SK-N-SH (cell line): Measurements from ENCODE around the gene MTARC1. TPM values are rescaled to one million over a fixed set of nuclear protein-coding genes. Genes with fewer than 3 reads are reported as not detected.

Experiments used
- CTCF ChIA-PET: fragments of 300-600, 350-600 bp; formaldehyde crosslinking; extraction: SDS; loops from one replicate; lab custom pipeline; 2021; lab: Yijun Ruan, JAX
- POLR2A ChIA-PET: fragments of 350-600 bp; sonication (Branson Sonifier 250); formaldehyde crosslinking; extraction: SDS; loops from one replicate; lab custom pipeline; 2020; ENCODE audit warnings: antibody characterized with exemption, inconsistent platforms; lab: Yijun Ruan, JAX
- DNase-seq: peaks from one replicate; pipeline ENCODE4 v3.0.0; 2012
- H2AFZ ChIP-seq: fragments of 200-600 bp; sonication (generic); 2 replicates; pipeline ENCODE4 v1.8.1; 2016; ENCODE audit warnings: antibody characterized with exemption, mild to moderate bottlenecking, low read depth
- H3F3A ChIP-seq: fragments of 200-600 bp; sonication (generic); replicated peaks from 2 replicates; pipeline ENCODE3; 2016; ENCODE audit warnings: antibody characterized with exemption, mild to moderate bottlenecking; ENCODE audit not compliant: insufficient read depth
- H3K27ac ChIP-seq, 2 experiments: fragments of 200-500 bp in 1 of 2; fragments of 200-600 bp in 1 of 2; sonication (Bioruptor generic) in 1 of 2; sonication (generic), shearing (Covaris generic) in 1 of 2; 2 replicates each; pipeline versions ENCODE4 v1.5.1 to v1.6.1; 2014 to 2016; ENCODE audit warnings: low read depth in 2 of 2, inconsistent platforms in 1 of 2, low read length in 1 of 2, mild to moderate bottlenecking in 1 of 2, mixed read lengths in 1 of 2
- H3K27me3 ChIP-seq: fragments of 200-600 bp; sonication (generic), shearing (Covaris generic); 2 replicates; pipeline ENCODE4 v1.6.1; 2016; ENCODE audit warnings: mixed run types; ENCODE audit not compliant: insufficient read depth
- H3K36me3 ChIP-seq, 2 experiments: fragments of 200-500 bp in 1 of 2; fragments of 200-600 bp in 1 of 2; sonication (Bioruptor generic) in 1 of 2; sonication (generic) in 1 of 2; replicated peaks in 1 of 2; 2 replicates each; pipeline versions ENCODE3 to v1.5.1; 2014 to 2016; ENCODE audit warnings: low read length in 1 of 2, mild to moderate bottlenecking in 1 of 2; ENCODE audit not compliant: insufficient read depth in 2 of 2, control insufficient read depth in 1 of 2
- H3K4me1 ChIP-seq, 2 experiments: fragments of 200-500 bp in 1 of 2; fragments of 200-600 bp in 1 of 2; sonication (Bioruptor generic) in 1 of 2; sonication (generic), shearing (Covaris generic) in 1 of 2; 2 replicates each; pipeline versions ENCODE4 v1.5.1 to v1.6.1; 2014 to 2016; ENCODE audit warnings: low read depth in 1 of 2, low read length in 1 of 2, mixed run types in 1 of 2; ENCODE audit not compliant: insufficient read depth in 2 of 2, control insufficient read depth in 1 of 2
- H3K4me2 ChIP-seq: fragments of 200-600 bp; sonication (generic), shearing (Covaris generic); 2 replicates; pipeline ENCODE4 v1.6.1; 2017; ENCODE audit warnings: mixed run types
- H3K4me3 ChIP-seq, 2 experiments: fragments of 200-500 bp in 1 of 2; fragments of 200-600 bp in 1 of 2; sonication (Bioruptor generic) in 1 of 2; sonication (generic), shearing (Covaris generic) in 1 of 2; 2 replicates each; pipeline versions ENCODE4 v1.5.1 to v1.8.1; 2014 to 2016; ENCODE audit warnings: low read depth in 2 of 2, inconsistent platforms in 1 of 2, low read length in 1 of 2, mild to moderate bottlenecking in 1 of 2, mixed read lengths in 1 of 2, moderate library complexity in 1 of 2
- H3K79me2 ChIP-seq: fragments of 200-600 bp; sonication (generic); 2 replicates; pipeline ENCODE4 v1.8.1; 2017; ENCODE audit warnings: mild to moderate bottlenecking; ENCODE audit not compliant: insufficient read depth
- H3K9ac ChIP-seq: fragments of 200-600 bp; sonication (generic); 2 replicates; pipeline ENCODE4 v1.6.1; 2017; ENCODE audit warnings: mixed run types
- H3K9me2 ChIP-seq: fragments of 200-600 bp; sonication (generic); 2 replicates; pipeline ENCODE4 v1.6.1; 2017; ENCODE audit warnings: mixed run types
- H3K9me3 ChIP-seq: fragments of 200-600 bp; sonication (generic); 2 replicates; pipeline ENCODE4 v1.6.1; 2017; ENCODE audit warnings: mixed run types, mild to moderate bottlenecking, moderate library complexity
- H4K20me1 ChIP-seq: fragments of 200-600 bp; sonication (generic); 2 replicates; pipeline ENCODE4 v1.6.1; 2017; ENCODE audit warnings: mild to moderate bottlenecking, mixed run types; ENCODE audit not compliant: insufficient read depth
- FOXJ3 ChIP-seq: sonication (generic); formaldehyde crosslinking; IDR thresholded peaks from 2 replicates; pipeline ENCODE4 v1.5.1; 2020; ENCODE audit warnings: mild to moderate bottlenecking, missing genetic modification reagents
- FOXM1 ChIP-seq: IDR thresholded peaks from 2 replicates; pipeline ENCODE4 v1.4.0; 2012; ENCODE audit warnings: low read depth, mild to moderate bottlenecking
- GABPA ChIP-seq: IDR thresholded peaks from 2 replicates; pipeline ENCODE4 v1.4.0; 2012; ENCODE audit warnings: low read depth, mild to moderate bottlenecking
- GATA2 ChIP-seq: sonication (generic); formaldehyde crosslinking; IDR thresholded peaks from 2 replicates; pipeline ENCODE4 v1.5.0; 2020; ENCODE audit warnings: mild to moderate bottlenecking, missing genetic modification reagents
- RAD21 ChIP-seq: IDR thresholded peaks from 2 replicates; pipeline ENCODE4 v1.6.1; 2012; ENCODE audit warnings: mild to moderate bottlenecking, low read length
- RFX5 ChIP-seq: IDR thresholded peaks from 2 replicates; pipeline ENCODE4 v1.6.1; 2012; ENCODE audit warnings: mild to moderate bottlenecking, improper control_type of control experiment, low read length
- SMC3 ChIP-seq: IDR thresholded peaks from 2 replicates; pipeline ENCODE4 v1.6.1; 2012; ENCODE audit warnings: low read depth, low read length, improper control_type of control experiment
- TAF1 ChIP-seq: IDR thresholded peaks from 2 replicates; pipeline ENCODE4 v1.6.1; 2012; ENCODE audit warnings: low read depth, mild to moderate bottlenecking, low read length, moderate library complexity, borderline replicate concordance
- WGBS: methylation state at CpG from one replicate; pipeline ENCODE4 v1.1.6; 2017; ENCODE audit warnings: low lambda C conversion rate; 5-methylcytosine and 5-hydroxymethylcytosine counted together
- polyA plus RNA-seq, 3 experiments: library from polyadenylated mRNA; depleted of rRNA; stranded (reverse); fragments of >200 nt; gene quantifications; 2 replicates each; pipeline ENCODE4 v1.2.3, GENCODE V29; 2012
- TF ChIP-seq, protein P1 (sequence below): fragments of 200-600 bp; sonication (generic); IDR thresholded peaks from 2 replicates; pipeline ENCODE4 v1.6.1; 2017; ENCODE audit warnings: antibody characterized with exemption, mild to moderate bottlenecking, moderate library complexity
- TF ChIP-seq, protein P2 (sequence below): IDR thresholded peaks from 2 replicates; pipeline ENCODE4 v1.6.1; 2012; ENCODE audit warnings: mild to moderate bottlenecking, low read depth, low read length, moderate library complexity

MTARC1 gene
- polyA plus RNA-seq, 1 of the 3 experiments (the other 2 are of a cell fraction), result 6.1 TPM

DNA sequence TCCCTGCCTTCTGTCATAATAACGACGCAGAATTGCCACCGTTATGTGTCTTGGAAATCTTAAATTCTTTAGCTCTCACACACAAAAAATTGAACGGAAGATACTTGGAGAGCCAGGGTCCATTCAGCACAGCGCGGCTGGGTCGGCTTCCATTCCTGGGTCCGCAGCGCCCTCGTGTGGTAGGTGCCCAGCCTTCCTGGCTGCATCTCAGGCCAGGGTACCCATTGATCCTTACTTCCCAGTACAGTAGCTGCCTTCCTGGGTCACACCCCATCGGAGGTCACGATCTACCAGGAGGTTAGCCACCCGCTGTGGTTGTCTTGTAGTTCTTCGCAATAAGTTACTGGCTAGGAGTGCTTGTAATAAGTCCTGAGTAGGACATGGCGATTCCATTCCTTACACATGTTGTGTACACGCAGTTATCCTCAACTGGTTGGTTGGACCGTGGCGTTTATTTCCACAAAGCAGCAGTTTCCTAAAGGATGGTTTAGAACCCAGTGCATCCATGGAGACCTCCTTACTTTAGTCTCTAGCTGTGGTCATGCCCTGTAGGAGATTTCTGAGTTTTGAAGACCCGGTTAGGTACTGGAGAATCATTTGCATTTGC lies 9.9 kb upstream of the MTARC1 start:
- H4K20me1 ChIP-seq, result no peaks in the 10 kb centered on the region
- H3K79me2 ChIP-seq, result no peaks in the 10 kb centered on the region
- peak; percentile 84 for DNase-seq
- ChIA-PET POLR2A (interaction anchor here (1.0 kb wide), 1 partner anchor 10 kb away, joined by 3 read pairs; the partner anchor contains the start of gene MTARC1), CTCF (interaction anchor here (0.5 to 5.3 kb wide), 73 partner anchors 9 to 801 kb away, joined by 3 to 59 read pairs (median 5); partner anchors contain the start of genes C1orf115, MTARC1 and MTARC2)
- TF ChIP-seq FOXM1 (no peak), SMC3 (peak; percentile 92), RAD21 (peak; percentile 96)
- TF ChIP-seq, protein P1, sequence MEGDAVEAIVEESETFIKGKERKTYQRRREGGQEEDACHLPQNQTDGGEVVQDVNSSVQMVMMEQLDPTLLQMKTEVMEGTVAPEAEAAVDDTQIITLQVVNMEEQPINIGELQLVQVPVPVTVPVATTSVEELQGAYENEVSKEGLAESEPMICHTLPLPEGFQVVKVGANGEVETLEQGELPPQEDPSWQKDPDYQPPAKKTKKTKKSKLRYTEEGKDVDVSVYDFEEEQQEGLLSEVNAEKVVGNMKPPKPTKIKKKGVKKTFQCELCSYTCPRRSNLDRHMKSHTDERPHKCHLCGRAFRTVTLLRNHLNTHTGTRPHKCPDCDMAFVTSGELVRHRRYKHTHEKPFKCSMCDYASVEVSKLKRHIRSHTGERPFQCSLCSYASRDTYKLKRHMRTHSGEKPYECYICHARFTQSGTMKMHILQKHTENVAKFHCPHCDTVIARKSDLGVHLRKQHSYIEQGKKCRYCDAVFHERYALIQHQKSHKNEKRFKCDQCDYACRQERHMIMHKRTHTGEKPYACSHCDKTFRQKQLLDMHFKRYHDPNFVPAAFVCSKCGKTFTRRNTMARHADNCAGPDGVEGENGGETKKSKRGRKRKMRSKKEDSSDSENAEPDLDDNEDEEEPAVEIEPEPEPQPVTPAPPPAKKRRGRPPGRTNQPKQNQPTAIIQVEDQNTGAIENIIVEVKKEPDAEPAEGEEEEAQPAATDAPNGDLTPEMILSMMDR, result peak; percentile 97
- H3K9me2 ChIP-seq, result no peaks in the 10 kb centered on the region
- no peak overlapping the region for H3K27ac ChIP-seq
- H3K4me3 ChIP-seq, result peak overlapping the region in 1 of 2 experiments; percentile 41; a peak in 1 of 4 replicates
- H3K4me2 ChIP-seq, result no peak overlapping the region
- no peaks in the 10 kb centered on the region for H3K4me1 ChIP-seq
- H3K9ac ChIP-seq, result no peak overlapping the region
- WGBS, result 50% methylated on average over 11 of the region's 19 CpGs
- H3K9me3 ChIP-seq, result no peaks in the 10 kb centered on the region
- no peaks in the 10 kb centered on the region for H3K27me3 ChIP-seq
- peaks cover 0 to 2% of the 10 kb centered on the region in 2 experiments for H3K36me3 ChIP-seq
- H3F3A ChIP-seq, result no peaks in the 10 kb centered on the region
- no peak overlapping the region for H2AFZ ChIP-seq

DNA sequence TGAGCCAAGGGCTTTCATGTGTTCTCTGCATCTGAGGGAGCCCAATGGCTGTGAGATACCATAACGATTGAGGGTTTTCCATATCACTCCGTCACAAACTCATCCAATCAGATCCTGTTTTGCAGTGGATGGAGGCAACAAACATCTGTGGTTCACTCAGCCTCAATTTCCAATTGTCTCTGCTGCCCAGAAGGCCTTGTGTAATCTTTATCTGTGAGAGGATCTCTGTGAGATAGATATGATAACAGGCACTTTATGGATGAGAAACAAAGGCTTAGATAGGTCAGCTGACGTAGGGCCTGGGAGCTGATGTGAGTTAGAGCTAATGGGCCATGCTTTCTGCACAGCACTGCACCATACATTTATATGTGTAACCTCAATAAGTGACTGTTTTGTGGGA lies 3.3 kb upstream of the MTARC1 start:
- H3K9ac ChIP-seq, result no peak overlapping the region
- CTCF ChIA-PET, result interaction anchor here (0.6 to 2.1 kb wide), 6 partner anchors 15 to 593 kb away, joined by 3 to 6 read pairs (median 4); no protein-coding TSS in a partner anchor

DNA sequence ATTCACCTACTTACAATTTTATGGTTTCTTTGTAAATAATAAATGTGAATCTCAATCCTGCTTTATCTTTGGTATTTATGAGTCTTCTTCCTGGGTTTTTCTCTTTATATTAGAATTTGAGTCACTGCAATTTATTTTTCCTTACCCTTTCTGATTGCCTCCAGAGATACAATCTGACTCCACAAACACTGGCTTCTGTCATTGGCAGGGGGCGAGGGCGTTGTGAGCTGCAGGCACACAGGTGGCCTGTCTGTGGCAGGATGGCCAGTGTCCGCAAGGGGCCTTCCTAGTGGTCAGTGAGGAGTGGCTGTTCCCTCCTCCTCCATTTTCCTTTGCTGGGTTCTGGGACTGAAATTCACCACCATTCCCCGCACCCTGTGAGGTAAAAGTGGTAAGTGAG lies 2.0 kb upstream of the MTARC1 start:
- no peak overlapping the region for H3K4me2 ChIP-seq
- ChIA-PET CTCF (interaction anchor here (1.4 to 7.6 kb wide), 3 partner anchors 9 to 504 kb away, joined by 5 to 63 read pairs (median 53); no protein-coding TSS in a partner anchor), POLR2A (no interaction called here)

More for the DNA sequence above, 3.3 kb upstream of the MTARC1 start:
- Histone ChIP-seq H2AFZ (no peak overlapping the region), H3F3A (no peaks in the 10 kb centered on the region), H3K4me1 (peaks cover 0 to 18% of the 10 kb centered on the region in 2 experiments; a peak in 2 of 4 replicates), H3K4me3 (no peak overlapping the region), H3K9me3 (no peaks in the 10 kb centered on the region), H3K79me2 (no peaks in the 10 kb centered on the region), H3K4me2 (no peak overlapping the region), H3K36me3 (peaks cover 0 to 18% of the 10 kb centered on the region in 2 experiments), H4K20me1 (no peaks in the 10 kb centered on the region), H3K27me3 (no peaks in the 10 kb centered on the region), H3K9me2 (no peaks in the 10 kb centered on the region), H3K27ac (no peak overlapping the region)
- no peak for TF ChIP-seq TAF1
- peak; percentile 30; the same call in 1 of the 2 replicates for TF ChIP-seq GATA2
- POLR2A ChIA-PET, result no interaction called here
- WGBS, result 81% methylated on average over 3 of the region's 3 CpGs
- no peak for DNase-seq

More for the DNA sequence above, 2.0 kb upstream of the MTARC1 start:
- no peaks in the 10 kb centered on the region for H3K9me2 ChIP-seq
- H3F3A ChIP-seq, result no peaks in the 10 kb centered on the region
- peak; percentile 52 for DNase-seq
- peaks cover 0 to 18% of the 10 kb centered on the region in 2 experiments for H3K36me3 ChIP-seq
- no peaks in the 10 kb centered on the region for H4K20me1 ChIP-seq
- TF ChIP-seq FOXJ3 (no peak), GABPA (no peak), GATA2 (peak; percentile 83), RFX5 (no peak)
- TF ChIP-seq, protein P2, sequence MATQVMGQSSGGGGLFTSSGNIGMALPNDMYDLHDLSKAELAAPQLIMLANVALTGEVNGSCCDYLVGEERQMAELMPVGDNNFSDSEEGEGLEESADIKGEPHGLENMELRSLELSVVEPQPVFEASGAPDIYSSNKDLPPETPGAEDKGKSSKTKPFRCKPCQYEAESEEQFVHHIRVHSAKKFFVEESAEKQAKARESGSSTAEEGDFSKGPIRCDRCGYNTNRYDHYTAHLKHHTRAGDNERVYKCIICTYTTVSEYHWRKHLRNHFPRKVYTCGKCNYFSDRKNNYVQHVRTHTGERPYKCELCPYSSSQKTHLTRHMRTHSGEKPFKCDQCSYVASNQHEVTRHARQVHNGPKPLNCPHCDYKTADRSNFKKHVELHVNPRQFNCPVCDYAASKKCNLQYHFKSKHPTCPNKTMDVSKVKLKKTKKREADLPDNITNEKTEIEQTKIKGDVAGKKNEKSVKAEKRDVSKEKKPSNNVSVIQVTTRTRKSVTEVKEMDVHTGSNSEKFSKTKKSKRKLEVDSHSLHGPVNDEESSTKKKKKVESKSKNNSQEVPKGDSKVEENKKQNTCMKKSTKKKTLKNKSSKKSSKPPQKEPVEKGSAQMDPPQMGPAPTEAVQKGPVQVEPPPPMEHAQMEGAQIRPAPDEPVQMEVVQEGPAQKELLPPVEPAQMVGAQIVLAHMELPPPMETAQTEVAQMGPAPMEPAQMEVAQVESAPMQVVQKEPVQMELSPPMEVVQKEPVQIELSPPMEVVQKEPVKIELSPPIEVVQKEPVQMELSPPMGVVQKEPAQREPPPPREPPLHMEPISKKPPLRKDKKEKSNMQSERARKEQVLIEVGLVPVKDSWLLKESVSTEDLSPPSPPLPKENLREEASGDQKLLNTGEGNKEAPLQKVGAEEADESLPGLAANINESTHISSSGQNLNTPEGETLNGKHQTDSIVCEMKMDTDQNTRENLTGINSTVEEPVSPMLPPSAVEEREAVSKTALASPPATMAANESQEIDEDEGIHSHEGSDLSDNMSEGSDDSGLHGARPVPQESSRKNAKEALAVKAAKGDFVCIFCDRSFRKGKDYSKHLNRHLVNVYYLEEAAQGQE, result no peak
- H3K79me2 ChIP-seq, result no peaks in the 10 kb centered on the region
- no peaks in the 10 kb centered on the region for H3K9me3 ChIP-seq
- H3K4me1 ChIP-seq, result peaks cover 0 to 18% of the 10 kb centered on the region in 2 experiments; a peak in 2 of 4 replicates
- WGBS, result 100% methylated on average over 4 of the region's 4 CpGs
- H3K27ac ChIP-seq, result no peak overlapping the region; a peak in 1 of 4 replicates
- no peak overlapping the region for H3K4me3 ChIP-seq
- H3K27me3 ChIP-seq, result no peaks in the 10 kb centered on the region
- no peak overlapping the region for H2AFZ ChIP-seq
- H3K9ac ChIP-seq, result no peak overlapping the region
